GM12873 (cell line): ENCODE results near the gene FBXL5.

Source experiments
- TF ChIP-seq, protein P1 (sequence below): IDR thresholded peaks from 2 replicates; pipeline ENCODE4 v1.5.1; 2012; ENCODE audit warnings: low read depth, mild to moderate bottlenecking, moderate library complexity, low read length, control low read depth; ENCODE audit not compliant: insufficient read depth; ENCODE audit errors: missing control alignments

FBXL5 gene

DNA sequence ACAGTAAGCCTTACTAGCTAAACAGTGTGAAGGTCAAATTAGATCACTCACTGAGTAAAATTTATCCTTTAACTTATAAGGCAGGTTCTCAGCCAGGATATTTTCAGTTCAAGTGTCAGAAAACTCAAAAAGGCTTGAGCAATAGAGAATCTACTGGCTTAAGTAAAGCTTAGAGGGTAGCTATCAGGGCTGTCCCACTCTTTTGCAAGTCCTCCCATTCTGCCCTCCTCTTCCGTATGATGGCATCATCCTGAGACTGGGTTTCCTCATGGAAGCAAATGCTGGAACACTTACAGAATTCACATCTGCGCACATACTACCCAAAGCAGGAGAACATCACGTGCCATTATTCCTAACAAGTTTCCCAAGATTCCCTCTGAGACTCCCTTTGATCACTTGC is 55.0 kb downstream of the FBXL5 start:
- TF ChIP-seq, protein P1, sequence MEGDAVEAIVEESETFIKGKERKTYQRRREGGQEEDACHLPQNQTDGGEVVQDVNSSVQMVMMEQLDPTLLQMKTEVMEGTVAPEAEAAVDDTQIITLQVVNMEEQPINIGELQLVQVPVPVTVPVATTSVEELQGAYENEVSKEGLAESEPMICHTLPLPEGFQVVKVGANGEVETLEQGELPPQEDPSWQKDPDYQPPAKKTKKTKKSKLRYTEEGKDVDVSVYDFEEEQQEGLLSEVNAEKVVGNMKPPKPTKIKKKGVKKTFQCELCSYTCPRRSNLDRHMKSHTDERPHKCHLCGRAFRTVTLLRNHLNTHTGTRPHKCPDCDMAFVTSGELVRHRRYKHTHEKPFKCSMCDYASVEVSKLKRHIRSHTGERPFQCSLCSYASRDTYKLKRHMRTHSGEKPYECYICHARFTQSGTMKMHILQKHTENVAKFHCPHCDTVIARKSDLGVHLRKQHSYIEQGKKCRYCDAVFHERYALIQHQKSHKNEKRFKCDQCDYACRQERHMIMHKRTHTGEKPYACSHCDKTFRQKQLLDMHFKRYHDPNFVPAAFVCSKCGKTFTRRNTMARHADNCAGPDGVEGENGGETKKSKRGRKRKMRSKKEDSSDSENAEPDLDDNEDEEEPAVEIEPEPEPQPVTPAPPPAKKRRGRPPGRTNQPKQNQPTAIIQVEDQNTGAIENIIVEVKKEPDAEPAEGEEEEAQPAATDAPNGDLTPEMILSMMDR: no peak

DNA sequence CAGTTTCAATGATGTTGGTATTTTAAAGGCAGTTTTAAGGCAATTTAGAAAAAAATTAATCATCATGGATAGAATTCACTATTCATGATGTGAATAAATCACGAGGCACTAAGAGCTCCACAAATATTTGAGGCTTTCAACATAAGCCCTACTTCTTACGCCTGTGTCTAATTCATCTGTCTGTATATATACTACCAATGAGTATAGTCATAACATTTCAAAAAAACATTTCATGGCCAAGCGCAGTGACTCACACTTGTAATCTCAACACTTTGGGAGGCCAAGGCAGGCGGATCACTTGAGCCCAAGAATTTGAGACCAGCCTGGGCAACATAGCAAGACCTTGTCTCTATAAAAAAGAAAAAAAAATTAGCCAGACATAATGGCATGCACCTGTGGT is 56.5 kb downstream of the FBXL5 start:
- TF ChIP-seq, protein P1: no peak

DNA sequence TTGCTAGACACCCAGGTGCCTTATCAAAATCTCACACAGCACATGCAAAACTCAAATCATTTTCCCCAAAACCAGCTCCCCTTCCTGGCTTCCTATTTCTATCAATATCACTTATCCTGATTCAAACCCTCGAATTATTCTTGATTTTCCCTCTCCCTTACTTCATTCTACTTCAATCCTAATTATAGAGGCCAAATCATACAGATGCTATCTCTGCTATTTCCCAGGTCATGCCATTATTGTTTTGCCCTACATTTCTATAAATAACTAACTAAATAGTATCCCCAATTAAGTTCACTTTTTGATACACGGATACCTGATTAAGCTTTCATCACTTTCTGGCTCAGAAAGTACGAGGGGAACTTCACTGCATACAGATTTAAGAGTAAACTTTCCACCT is 62.4 kb downstream of the FBXL5 start:
- TF ChIP-seq, protein P1: no peak

DNA sequence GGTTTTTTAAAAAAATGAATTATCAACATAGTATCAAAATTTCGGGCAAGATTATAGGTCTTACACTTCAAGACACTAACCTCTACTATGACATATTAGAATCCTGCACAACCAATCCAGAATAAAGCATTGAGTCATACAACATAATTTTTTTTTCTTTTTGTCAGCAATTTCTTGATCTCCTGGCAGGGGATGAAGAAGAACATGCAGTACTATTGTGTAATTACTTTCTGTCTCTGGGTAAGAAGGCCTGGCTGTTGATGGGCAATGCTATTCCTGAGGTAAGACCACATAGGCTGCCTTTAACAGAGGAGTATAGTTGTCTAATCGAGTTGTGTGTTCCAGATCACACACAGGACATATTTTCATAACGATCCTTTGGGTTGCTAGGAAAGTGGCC is 67.5 kb downstream of the FBXL5 start:
- TF ChIP-seq, protein P1: no peak

DNA sequence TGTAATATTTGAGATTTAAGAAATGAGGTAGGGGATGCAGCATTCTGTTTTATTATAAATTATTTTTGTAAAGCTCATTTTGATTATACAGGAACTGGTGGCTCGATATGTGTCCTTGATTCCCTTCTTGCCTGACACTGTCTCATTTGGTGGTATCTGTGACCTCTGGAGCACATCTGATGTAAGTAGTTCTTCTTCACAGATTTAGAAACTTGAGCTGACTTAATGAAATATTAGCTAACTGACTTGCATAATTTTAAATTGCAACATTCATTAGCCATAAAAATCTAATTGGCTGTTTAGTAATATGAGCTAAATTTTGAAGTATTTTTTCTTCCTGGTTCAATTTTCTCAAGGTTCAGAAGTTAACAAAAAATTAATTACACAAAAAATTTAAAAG is 69.1 kb downstream of the FBXL5 start:
- TF ChIP-seq, protein P1: no peak

DNA sequence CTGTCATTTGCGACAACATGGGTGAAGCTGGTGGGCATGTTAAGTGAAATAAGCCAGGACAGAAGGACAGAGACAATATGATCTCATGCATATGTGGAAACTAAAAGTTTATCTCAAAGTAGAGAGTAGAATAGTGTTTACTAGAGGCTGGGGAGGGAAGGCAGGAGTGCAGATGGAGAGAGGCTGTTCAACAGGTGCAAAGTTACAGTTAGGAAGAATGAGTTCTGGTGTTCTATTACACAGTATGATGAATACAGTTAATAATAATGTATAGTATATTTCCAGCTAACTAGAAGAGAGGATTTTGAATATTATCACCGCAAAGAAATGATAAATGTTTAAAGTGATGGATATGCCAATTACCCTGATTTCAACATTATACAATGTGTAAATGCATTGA is 69.8 kb downstream of the FBXL5 start:
- TF ChIP-seq, protein P1: no peak

DNA sequence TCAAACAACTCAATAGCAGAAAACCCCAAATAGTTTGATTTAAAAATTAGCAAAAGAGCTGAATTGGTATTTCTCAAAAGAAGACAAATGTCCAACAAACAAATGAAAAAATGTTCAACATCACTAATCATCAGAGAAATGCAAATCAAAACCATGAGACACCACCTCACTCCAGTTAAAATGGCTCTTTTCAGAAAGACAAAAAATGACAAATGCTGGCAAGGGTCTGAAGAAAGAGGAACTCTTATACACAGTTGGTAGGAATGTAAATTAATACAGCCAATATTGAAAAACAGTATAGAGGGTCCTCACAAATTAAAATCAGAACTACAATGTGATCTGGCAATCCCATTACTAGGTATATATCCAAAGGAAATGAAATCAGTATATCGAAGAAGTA is 70.4 kb downstream of the FBXL5 start:
- TF ChIP-seq, protein P1: no peak
